GM21528 (cell line): ENCODE measurements around the gene SLC19A1.

Experiments used
- ATAC-seq: cut with Tn5 transposase; IDR thresholded peaks from one replicate; pipeline ENCODE4 v1.9.1; 2021; ENCODE audit warnings: mild to moderate bottlenecking, moderate library complexity; ENCODE audit not compliant: unreplicated experiment, low FRiP score

SLC19A1 gene

DNA sequence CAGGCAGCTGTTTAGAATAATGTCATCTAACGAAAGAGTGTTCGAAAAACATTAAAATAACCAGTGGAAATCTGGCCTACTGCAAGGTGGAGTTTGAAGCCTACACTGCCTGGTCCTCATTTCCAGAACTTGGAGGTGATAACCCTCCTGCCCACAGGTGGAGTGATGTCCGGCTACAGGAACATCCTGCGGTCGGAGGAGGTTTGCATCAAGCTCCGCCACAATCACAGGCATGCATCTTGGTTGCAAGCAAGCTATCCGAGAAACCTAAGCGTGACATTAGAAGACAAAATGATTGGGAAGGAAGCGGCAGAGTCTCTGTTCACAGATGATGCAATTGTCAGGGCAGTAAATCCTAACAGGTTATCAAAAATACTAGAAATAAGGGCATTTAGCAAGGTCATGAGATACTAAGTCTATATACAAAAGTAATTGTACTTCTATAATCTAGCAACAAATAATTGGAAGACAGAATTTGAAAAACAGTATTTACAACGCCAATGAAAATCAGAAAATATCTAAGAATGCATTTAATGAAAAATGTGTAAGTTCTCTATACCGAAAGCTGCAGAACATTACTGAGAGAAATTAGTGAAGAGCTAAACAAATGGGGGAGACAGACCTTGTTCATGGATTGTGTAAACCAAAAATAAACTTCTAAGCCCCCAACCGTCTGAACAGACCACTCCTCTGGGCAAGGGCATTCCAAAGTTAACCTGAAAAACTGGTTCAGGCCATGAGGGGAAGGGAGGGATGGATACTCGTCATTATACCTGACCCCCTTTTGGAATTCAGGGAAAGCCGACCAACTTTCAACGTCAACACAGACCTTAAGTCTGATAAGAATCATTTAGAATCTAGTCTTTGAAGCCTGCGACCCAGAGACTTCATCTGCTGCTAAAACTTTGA is 4.7 kb upstream of the SLC19A1 start:
- no peak for ATAC-seq

DNA sequence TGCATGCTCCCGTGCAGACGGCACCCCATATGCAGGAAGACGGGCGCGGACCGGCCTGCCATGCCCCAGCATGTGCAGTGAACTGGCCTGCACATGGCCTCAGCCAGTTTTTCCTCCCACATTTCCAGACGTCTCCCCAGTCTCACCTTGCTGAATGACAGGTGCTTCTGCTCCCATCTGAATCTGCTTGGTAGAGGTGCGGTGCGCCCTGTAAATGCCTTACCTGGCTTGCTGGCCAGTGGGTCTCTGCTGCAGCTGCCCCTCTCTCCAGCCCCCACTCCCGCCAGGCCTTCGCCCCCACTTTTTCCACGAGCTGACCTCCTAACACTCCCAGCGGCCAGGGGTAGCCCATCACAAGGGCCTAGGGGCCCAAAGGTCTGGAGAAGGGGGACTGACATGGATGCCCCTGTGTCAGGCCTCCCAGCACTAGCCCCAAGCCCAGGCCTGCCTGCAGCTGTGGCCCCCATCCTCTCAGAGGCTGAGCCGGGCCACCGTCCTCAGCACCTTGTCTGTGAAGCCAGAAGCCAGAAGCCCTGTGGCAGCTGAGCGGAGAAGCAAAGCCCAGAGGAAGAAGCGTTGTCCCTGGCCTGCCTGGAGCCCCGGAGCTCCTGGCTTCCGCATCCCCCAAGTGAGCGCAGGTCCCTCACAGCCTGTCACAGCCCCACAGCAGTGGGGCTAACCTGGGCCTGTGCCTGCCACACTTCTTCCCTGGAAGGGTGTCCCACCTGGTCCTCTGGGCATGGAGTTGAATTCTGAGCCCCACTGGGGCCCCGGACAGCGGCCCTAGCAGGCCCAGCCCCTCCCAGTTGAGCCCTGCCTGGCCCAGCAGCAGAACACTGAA is 3.7 kb upstream of the SLC19A1 start:
- ATAC-seq, result no peak

DNA sequence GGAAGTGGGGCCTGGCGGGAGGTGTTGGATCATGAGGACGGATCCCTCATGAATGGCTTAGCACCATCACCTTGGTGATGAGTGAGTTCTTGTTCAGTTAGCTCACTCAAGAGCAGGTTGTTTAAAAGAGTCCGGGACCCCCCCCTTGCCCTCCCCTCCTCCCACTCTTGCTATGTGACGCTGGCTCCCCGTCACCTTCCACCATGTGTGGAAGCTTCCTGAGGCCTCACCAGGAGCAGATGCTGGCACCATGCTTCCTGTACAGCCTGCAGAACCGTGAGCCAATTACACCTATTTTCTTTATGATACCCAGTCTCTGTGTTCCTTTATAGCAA is 3.0 kb upstream of the SLC19A1 start:
- no peak for ATAC-seq

DNA sequence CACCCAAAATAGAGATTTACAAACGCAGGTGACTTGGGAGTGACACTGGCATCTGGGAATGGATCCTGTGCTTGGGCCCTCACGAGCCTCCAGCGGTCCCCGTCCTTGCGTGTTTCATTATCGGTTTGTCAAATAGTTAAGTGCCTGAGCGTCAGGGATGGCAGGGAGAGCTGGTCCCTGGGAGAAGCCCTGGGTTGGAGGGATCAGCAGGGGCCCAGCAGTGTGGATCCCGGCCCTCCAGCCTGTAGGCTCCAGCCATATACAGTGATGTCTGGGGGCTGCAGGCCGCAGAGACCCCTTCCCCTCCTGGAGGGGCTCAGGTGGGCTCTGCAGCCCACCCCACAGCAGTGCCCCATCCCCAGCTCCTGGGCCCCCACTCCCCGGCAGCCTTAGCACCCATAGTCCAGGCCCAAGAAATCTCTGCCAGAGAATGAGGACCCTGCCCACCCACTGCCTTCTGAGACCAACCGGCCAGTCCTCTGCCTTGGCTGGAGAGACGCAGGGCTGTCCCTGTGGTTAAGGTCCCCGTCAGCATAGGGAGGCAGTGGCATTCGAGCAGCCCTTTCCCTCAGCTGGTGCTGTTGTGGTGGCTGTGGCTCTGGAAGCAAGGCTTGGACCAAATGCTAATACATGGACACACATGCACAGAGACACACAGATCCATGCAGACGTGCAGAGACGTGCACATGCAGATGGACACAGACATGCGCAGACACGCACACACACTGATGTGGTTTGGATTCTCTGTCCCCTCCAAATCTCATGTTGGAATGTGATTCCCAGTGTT is 2.4 kb upstream of the SLC19A1 start:
- ATAC-seq, result no peak

DNA sequence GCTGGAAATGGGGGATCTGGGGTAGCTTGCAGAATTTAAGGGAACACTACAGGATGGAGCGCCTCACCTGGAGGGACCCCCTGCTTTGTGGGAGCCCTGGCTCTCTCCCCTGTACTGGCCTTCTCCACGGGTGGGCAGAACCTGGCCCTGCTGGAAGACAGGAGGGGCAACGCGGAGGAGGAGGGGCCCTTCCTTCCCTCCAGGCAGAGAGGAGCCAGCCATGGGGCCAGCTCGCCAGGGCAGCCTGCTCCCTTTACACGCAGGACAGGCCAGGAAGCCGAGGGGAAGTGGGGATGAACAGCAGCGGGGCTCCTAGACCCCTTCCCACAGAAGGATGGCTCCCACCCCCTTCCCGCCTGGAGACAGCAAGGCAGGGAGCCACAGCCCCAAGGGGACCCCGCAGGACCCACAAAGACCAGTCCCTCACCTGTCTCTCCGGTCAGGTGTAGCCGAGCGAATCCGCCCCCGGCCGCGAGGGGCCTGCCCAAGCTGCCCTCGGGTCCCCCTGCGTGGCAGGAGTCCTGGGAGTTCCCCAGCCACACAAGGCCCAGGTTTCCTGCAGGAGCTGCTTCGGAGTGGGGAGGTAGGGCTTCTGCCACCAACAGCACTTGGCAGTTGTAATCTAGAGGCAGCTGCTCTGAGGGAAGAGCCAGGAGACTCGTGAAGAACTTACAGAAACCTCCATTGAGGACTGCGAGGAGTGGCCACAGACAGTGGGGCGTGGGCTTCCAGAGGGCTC is 1.6 kb upstream of the SLC19A1 start:
- no peak for ATAC-seq

DNA sequence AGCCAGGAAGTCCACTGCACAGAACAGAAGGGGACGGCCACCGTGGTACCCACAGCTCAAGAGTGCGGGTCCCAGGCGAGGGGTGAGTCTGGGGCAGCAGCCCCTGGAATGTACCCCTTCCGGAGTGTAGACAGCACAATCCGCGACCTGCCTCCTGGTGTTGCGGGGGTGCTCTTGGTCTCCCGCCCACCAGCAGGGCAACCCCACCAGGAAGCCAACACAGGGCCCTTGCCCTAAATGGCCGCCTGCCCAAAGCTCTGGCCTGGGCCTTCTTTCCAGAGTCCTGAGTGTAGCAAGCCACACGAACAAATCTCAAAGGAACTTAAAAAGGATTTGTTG is 1.1 kb upstream of the SLC19A1 start:
- no peak for ATAC-seq

DNA sequence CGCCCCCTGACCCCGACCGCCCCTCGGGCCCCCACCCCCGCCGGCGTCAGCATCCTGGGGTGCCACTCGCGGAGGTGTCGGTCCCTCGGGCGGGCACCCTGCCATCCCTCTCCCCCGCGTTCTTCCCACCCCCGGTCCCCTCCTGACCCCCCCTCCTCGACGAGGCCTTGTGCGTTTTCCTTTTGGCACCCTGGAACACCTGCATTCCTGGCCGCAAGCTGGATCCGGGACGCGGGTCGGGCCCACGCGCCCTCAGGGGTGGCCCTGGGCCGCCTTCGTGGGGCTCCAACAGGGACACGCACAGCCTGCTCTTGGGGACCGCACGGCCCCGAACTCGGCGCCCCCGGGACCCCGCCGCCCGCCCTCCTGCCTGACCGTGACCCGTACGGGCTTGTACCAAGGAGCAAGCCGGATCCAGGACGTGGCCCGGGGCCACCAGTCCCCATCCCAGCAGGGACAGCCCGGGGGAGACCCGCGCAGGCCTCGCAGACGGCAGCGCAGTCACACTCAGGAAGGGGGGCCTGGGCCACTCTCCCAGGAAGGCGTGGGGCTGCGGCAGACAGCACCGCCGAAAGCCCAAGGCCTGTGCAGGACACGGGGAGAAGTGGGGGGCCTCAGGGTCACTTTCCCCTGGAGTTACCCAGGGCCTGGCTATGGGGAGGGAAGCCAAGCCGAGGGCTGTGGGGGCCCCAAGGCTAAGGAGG is 579 bp upstream of the SLC19A1 start:
- ATAC-seq, result no peak

DNA sequence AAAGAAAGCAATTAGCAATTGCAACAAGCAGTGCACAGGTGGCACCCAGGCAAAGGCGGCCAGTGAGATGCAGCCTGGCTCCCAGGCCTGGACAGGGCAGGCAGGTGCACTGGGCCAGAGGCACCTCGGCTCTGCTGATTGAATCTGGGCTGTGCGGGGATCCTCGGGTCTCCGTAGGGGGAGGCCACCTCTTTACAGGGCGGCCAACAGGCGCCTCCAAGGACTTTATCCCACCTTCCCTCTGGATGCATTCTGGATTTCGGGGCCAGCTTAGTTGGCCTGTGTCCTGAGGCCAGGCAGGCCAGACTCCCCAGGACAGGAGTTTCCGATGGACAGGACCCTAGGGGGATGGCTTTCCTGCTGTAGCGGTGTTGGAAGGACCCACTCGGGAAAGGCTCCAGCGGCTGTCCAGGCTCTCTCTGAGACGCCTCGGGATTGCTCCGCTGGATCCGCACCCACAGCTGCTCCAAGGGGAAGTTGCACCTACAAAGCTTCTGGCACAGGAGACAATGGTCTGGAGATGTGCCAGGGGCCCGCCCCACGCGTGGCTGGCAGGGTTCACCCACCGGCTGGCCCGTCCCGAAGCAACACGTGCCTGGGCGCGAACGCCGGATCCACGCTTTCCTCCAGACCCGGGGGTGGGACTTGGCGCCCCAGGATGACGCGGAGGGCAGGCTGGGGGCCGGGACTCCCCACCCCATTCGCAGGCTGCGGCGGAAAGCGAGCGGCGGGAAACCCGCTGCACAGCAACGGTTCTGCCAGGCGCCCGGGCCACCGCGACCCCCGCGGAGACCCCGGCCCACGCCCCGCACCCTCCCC is 810 bp downstream of the SLC19A1 start:
- peak; percentile 56 for ATAC-seq

DNA sequence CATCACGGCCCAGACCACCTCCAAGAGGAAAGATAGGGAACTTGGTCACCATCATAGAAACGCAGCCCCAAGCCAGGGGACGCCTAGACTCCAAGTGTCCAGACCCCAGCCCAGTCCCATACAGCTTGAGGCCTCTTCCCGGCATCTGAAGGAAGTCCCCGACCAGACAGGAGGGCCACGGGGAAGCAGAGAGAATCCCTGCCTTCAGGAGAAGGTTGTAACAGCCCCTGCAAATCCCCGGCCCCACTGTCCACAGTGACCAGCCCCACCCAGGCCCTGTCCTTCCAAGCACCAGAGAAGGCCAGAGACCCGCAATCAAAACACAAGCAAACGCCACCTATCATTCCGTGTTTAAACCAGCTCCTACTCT is 1.7 kb downstream of the SLC19A1 start:
- no peak for ATAC-seq

DNA sequence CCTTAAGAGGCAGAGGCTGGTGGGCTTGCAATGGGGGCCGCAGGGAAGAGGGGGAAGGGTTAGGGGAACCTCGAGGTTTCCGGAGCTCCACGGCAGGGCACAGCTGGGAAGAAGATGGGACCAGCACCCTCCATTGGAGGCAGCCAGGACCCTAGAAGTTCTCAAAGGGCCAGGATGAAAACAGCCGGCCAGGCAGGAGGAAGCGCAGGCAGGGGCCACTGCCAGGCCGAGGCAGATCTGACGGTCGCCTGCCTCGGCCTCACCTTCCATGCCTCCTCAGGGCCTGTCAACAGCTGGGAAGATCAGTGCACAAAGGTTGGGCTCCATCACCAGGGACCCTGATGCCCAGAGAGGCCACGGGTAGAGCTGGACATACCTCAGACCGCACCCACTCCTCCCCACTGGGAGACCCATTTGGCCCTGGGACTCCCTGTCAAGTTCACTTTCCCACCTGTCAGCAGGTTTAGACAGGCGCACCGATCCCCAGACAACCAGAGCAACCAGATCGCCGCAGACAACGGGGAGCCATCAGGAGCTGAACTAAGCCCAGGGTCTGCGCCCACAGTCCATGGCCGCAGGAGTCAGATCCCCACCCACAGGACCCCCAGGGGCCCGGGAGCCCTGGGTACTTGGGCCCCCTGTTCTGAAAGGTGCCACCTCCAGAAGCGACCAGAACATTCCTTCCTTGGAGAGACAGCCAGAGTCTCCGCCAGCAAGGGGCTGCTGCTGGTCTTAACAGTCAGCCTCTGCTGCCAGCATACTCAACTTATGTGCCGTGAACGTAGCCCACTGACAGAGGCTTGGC is 2.2 kb downstream of the SLC19A1 start:
- ATAC-seq, result no peak

DNA sequence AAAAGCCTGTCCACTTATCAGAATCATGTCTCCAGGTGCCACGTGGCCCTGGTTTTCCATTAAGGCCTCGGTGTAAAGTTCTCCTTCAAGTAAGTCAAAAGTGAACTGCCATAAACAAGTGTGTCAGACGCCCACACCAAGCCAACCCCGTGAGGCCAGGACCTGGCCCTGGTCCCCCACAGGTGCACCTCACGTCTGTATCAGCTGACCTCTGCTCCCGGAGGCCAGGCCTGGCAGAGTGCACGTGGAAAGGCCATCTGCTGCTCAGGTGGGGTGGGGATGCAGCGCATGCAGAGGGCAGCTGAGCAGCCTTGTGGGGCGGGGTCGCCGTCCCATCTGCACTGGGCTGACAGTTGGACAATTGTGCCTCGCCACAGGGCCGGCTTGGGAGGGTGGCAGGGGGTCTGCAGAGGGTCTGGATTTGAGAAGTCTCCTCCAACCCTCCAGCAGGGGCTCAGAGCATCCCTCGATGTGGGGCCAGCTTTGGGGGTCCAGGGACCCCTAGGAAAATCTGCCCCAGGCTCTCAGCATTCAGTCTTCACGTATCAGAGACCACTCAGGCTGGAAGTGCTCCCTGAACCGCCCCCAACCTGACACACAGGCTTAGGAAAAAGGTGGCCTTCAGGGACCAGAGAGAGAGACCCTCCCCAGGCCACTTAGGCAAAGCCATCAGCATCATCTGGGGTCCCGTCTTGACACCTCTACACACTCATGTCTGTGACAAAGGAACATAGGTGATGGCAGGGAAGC is 3.0 kb downstream of the SLC19A1 start:
- no peak for ATAC-seq

DNA sequence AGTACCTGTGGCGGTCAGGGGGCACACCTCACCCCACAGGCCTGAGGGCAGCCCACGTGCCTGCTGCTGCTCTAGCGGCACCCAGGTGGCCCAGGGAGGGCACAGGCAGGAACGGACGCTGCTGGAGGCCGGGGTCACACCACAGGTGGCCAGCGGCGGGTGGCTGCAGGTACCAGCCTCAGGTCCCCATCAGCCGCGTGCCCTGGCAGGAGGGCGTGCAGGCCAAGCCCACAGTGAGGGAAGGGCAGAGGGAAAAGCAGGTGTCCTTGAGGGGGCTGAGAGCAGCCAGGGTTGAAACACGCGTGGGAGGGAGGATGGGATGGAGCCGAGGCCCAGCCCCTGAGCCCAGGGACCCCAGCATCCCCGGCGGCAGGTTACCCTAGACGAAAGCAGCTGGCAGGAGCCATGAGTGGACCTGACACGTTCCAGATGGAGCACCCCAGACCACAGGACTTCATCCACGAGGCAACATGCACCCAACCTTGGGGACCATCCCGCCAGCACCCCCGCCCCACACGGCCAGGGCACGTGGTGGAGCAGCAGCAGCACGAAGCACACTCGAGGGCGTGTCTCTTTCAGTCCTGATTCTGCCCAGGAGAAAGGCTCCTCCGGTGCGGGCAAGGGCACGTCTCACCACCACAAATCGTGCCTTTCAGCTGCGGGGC is 3.7 kb downstream of the SLC19A1 start:
- ATAC-seq, result no peak

DNA sequence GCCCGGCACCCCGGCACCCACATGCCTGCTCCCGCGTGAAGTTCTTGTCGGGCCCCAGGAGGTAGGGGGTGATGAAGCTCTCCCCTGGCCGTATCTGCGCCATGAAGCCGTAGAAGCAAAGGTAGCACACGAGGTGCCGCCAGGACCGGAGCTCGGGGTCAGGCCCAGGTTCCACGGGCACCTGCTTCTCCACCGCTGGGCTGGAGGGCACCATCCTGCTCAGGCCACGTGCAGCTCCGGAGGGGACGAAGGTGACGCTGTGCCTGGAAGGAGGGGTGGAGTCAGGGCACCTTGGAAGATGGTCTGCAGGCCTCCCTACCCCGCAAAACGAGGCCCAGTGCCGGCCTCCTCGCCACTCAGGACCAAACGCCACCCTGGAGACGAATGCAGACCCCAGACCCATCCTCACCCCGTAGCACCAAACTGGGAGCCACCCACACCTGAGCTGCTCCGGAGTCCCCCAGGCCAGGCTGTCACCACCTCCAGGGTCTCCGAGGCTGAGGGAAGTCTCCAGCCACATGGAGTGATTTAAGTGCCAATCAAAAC is 4.4 kb downstream of the SLC19A1 start:
- ATAC-seq, result no peak

DNA sequence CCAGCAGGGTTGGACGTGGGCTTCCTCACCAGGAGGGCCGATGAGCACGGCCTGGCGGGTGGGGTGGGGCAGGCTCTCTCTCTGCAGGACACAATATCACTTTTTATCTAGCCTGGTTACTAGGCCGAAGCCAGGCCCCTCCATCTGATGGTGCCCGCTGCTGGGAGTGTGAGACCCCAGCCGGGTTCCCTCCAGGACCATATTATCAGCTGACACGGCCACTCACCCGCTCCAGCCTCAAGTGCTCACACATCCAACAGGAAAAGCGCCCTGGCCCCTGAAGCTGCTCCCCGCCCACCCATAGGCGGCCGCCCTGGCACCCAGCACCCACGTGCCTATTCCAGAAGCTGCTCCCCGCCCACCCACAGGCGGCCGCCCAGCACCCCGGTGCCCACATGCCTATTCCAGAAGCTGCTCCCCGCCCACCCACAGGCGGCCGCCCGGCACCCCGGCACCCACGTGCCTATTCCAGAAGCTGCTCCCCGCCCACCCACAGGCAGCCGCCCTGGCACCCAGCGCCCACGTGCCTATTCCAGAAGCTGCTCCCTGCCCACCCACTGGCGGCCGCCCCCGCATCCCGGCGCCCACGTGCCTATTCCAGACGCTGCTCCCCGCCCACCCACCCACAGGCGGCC is 5.0 kb downstream of the SLC19A1 start:
- no peak for ATAC-seq

DNA sequence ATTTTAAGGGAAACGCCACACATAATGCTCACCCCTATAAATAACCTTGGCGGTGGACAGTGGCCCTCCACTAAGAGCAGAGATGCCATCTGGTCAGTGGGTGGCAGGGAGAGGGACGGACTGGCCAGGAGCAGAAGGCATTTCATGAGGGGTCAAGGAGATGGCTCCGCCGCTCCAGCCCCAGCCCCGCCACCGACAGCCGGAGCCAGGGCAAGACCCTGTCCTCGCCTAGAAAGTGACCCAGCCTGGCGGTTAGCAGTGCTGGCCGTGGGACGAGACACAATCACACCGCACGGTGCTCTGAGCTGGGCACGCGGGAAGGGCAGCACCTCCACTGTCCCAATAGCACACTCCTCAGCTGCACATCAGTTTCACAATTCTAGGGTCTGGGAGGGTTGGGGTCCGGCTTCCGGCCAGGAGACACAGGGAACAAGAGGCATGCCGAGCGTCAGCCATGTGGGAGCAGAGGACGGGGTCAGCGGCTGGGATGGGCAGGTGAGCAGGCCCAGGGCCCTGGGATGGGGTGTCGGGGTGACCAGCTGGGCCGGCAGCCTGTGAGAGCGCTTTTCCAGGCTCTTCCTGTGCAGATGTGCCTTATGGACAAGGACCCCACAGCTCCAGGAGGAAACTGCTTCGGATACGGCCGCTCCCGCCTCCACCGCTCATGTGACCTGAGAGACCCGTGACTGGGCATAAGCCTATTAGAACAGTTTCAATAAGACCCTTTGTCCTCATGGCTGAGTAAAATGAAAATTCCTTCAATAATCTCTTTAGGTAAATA is 5.7 kb downstream of the SLC19A1 start:
- ATAC-seq, result no peak
